Measurements from ENCODE around the gene AMHR2. TPM values are rescaled to one million over a fixed set of nuclear protein-coding genes. Genes with fewer than 3 reads are reported as not detected.

AMHR2 gene
- total RNA-seq, 1 experiment from 2014 or later, result 1.6 TPM

DNA sequence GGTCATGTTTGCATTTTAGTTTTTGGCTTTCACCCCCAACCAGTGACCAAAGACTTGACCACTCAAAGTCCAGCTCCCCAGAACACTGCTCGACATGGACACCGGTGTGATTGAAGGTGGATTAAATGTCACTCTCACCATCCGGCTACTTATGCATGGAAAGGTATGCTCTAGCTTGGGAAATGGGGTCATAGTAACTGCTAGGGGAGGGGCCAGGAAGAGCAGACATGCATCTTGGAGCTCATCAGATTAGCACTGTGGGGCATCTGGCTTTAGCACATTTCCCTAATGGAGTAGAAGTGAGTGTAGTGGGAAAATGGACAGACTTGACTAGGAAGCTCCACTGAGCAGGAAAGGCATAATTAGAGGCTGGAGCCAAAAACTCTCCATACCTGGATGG is 31.1 kb downstream of the AMHR2 start:
- no peak for DNase-seq
- Histone ChIP-seq H3K36me3 (replicated peaks; ENCODE audit: control insufficient read depth, insufficient read depth, low read length) (peaks cover 47% of the 10 kb centered on the region), H3K27me3 (ENCODE audit: control insufficient read depth, insufficient read depth, low read length) (no peaks in the 10 kb centered on the region), H3K4me3 (ENCODE audit: insufficient read depth, low read depth, low read length) (no peak overlapping the region)

DNA sequence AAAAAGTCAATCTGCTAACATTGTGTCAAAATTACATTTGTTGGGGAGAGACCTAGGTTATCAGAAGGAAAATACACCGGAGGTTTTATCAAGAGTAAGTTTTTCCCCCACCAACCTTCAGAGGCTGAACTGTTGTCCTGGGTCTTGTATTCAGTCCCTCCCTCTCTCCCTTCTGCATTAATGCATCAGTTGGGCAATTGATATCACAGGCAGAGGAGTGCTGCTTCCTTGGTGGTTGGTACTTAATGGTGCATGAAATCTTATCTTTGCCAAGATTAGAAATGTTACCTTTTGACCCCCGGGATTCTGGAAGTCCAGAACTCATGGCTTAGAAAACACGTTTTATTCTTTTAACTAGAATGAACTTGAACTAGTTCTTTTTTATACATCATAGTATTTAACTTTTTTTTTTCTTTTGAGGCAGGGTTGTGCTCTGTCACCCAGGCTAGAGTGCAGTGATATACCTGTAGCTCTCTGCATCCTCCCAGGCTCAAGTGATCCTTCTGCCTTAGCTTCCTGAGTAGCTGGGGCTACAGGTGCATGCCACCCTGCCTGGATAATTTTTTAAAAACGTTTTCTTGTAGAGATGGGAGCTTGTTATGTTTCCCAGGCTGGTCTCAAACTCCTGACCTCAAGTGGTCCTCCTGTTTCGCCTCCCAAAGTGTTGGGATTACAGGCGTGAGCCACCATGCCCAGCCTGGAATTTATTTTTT is 33.2 kb downstream of the AMHR2 start:
- no peak for DNase-seq
- peaks cover 65% of the 10 kb centered on the region for H3K36me3 ChIP-seq (replicated peaks; ENCODE audit: control insufficient read depth, insufficient read depth, low read length)

DNA sequence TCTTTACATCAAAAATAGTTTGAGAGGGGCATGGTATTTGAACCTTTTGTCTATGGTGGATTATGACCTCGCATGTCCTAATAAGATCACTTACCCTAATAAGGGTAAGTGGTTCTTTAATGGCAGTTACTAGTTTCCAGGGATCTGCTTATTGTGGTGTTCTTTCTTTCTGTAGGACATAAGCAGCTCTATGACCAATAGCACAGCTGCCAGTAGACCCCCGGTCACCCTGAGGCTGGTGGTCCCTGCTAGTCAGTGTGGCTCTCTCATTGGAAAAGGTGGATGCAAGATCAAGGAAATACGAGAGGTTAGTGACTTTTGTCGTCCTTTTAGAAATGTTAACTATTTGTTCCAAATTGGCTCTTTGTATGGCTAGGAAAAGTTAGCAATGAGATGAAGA is 35.4 kb downstream of the AMHR2 start:
- no peaks in the 10 kb centered on the region for H3K27me3 ChIP-seq (ENCODE audit: control insufficient read depth, insufficient read depth, low read length)
- no peak for DNase-seq
- H3K4me3 ChIP-seq (ENCODE audit: insufficient read depth, low read depth, low read length), result no peak overlapping the region
- peaks cover 83% of the 10 kb centered on the region for H3K36me3 ChIP-seq (replicated peaks; ENCODE audit: control insufficient read depth, insufficient read depth, low read length)

More for the DNA sequence above, 33.2 kb downstream of the AMHR2 start:
- Histone ChIP-seq H3K4me3 (ENCODE audit: insufficient read depth, low read depth, low read length) (no peak overlapping the region), H3K27me3 (ENCODE audit: control insufficient read depth, insufficient read depth, low read length) (no peaks in the 10 kb centered on the region)

DNA sequence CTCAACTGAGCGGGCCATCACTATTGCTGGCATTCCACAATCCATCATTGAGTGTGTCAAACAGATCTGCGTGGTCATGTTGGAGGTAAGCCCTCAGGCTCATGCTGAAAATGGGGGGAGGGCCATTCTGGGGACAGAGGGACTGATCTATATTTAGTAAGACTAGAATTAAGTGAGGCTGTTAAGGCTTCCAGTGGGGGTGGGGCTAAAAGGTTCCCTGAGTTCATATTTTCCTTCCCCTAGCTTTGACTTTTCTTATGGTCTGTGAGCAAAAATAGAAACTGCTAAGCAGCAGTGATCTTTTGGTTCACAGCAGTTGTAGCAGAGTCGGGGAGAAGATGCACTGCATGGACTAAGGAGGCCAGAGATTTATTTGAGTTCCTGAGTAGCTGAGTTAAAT is 37.4 kb downstream of the AMHR2 start:
- Histone ChIP-seq H3K27me3 (ENCODE audit: control insufficient read depth, insufficient read depth, low read length) (no peaks in the 10 kb centered on the region), H3K4me3 (ENCODE audit: insufficient read depth, low read depth, low read length) (no peak overlapping the region), H3K36me3 (replicated peaks; ENCODE audit: control insufficient read depth, insufficient read depth, low read length) (peaks cover 81% of the 10 kb centered on the region)
- DNase-seq, result no peak

DNA sequence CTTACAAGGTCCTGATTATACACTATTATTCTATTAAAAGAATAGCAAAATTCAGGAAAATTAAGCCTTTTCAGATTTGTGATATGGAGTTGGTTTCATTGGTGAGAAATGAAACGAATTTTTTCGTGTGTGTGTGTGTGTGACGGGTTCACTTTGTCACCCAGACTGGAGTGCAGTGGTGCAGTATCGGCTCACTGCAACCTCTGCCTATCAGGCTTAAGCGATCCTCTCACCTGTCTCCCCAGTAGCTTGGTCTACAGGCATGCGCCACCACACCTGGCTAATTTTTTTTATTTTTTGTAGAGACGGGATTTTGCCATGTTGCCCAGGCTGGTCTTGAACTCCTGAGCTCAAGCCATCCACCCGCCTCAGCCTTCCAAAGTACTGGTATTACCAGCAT is 37.9 kb downstream of the AMHR2 start:
- no peaks in the 10 kb centered on the region for H3K27me3 ChIP-seq (ENCODE audit: control insufficient read depth, insufficient read depth, low read length)
- H3K36me3 ChIP-seq (replicated peaks; ENCODE audit: control insufficient read depth, insufficient read depth, low read length), result peaks cover 83% of the 10 kb centered on the region
- H3K4me3 ChIP-seq (ENCODE audit: insufficient read depth, low read depth, low read length), result no peak overlapping the region
- DNase-seq, result no peak

DNA sequence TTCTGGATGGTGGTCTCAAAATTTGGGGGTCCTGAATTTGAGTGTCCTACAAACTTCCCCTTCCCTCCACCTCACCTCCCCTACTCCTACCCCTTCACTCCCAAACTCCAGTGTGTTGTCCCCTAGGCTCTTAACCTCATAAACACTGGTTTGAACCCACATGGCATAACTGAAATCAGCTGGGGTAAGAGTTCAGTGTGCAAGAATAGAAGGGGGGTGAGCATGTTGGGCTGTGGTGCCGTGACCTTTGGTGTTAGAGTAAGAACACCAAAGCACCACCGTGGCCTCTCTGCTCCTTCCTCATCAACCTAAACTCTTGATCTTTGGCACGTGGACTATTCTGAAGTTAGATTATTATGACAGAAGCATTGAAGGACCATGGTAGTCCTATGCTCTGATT is 39.3 kb downstream of the AMHR2 start:
- Histone ChIP-seq H3K27me3 (ENCODE audit: control insufficient read depth, insufficient read depth, low read length) (no peaks in the 10 kb centered on the region), H3K4me3 (ENCODE audit: insufficient read depth, low read depth, low read length) (no peak overlapping the region), H3K36me3 (replicated peaks; ENCODE audit: control insufficient read depth, insufficient read depth, low read length) (peaks cover 85% of the 10 kb centered on the region)
- DNase-seq, result no peak

DNA sequence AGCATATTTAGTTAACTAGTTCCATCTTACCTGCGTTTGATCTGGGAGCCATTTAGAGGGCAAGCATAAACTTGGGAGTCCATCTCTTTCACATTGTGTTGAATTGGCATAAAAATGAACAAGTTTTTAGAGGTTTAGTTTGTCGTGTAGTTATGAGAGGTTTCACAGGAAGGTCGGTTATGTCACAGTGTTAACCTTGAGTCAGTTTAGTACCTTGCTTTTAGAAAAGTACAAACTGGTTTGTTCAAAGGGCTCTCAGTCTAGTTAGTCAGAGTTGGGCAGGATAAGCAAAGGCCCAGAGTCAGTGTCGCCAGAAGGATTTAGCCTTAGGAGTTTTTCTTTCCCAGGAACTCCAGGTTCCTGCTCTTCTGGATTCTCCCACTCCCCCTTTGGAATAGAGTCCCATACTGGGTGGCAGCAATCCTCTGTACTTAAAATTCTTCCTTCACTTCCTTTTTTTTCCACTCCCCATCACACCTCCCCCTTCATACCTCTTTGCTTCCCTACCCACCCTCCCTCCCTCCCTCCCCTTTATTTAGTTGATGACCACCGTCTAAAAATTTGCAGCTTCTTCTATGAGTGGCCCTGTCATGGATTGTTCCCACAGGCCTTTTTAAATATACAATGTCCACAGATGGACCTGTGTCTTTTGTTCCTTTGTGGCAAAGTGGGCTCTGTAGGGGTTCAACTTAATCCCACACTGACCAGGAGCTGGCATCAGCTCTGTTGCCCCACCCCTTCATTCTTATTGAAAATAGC is 40.3 kb downstream of the AMHR2 start:
- no peak for DNase-seq
- Histone ChIP-seq H3K36me3 (replicated peaks; ENCODE audit: control insufficient read depth, insufficient read depth, low read length) (peaks cover 86% of the 10 kb centered on the region), H3K4me3 (ENCODE audit: insufficient read depth, low read depth, low read length) (no peak overlapping the region), H3K27me3 (ENCODE audit: control insufficient read depth, insufficient read depth, low read length) (no peaks in the 10 kb centered on the region)

DNA sequence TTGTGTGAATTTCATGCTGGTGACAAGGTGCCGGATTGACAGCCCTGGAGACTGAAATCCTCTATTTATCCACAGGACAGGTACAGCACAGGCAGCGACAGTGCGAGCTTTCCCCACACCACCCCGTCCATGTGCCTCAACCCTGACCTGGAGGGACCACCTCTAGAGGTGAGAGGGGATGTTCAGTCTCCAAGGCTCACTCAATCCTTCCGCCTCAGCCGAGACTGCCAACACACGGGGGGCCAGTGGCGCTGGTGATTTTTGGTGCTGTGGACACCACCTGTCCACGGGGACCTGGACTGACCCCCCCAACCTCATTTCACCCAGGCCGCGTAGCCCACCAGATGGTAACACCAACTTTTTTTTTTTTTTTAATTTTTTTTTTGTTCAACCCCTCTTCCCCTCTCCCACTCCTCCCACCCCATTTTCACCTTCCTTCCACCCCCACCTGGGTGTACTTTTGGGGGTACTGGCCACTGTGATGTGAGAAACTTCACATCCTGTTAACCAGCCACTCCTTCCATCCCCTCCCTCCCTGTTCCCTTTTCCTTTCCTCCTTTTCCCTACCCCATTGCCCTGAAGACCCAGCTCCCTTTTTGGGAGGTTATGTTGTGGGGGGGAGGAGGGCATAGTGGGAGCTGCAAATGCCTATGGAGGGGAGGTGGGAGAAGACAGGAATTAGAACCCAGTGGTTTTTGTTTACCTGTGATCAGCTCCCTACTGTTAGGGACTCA is 41.2 kb downstream of the AMHR2 start:
- H3K36me3 ChIP-seq (replicated peaks; ENCODE audit: control insufficient read depth, insufficient read depth, low read length), result peaks cover 82% of the 10 kb centered on the region
- H3K27me3 ChIP-seq (ENCODE audit: control insufficient read depth, insufficient read depth, low read length), result no peaks in the 10 kb centered on the region
- no peak for DNase-seq
- no peak overlapping the region for H3K4me3 ChIP-seq (ENCODE audit: insufficient read depth, low read depth, low read length)

DNA sequence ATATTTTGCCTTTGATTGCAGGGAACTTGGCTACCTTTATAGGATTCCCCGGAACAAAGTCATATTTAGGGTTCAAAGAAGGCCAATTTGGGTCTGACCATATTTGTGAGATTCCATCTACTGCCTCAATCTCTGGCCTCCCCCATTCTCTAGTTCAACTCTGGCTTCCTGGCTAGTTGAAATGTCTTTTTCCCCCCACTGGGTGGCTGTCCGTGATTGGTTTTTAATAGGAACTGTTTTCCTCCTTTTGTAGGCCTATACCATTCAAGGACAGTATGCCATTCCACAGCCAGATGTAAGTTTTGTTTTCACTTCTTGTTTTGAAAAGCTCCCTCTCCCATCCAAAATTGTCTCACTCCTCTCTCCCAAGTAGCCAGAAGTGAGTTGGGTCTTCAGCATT is 42.0 kb downstream of the AMHR2 start:
- DNase-seq, result no peak
- Histone ChIP-seq H3K4me3 (ENCODE audit: insufficient read depth, low read depth, low read length) (no peak overlapping the region), H3K36me3 (replicated peaks; ENCODE audit: control insufficient read depth, insufficient read depth, low read length) (peaks cover 76% of the 10 kb centered on the region), H3K27me3 (ENCODE audit: control insufficient read depth, insufficient read depth, low read length) (no peaks in the 10 kb centered on the region)

DNA sequence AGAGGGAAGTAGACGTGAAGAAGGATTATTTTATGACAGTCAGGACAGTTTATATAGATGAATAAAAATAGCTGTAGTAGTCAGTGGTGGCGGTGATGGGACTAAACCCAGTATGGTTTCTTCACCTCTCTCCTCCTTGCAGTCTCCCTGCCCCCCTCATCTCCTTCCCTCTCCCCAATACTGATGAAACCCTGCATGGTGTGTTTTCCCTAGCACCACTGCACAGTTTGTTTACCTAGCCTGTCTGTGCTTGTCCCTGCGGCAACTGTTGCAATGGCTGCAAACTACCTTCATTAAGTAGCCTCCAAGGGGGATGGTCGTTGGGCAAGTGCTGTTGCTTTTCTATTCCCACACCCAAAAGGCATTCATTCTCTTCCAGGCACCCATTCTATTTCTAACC is 43.0 kb downstream of the AMHR2 start:
- H3K36me3 ChIP-seq (replicated peaks; ENCODE audit: control insufficient read depth, insufficient read depth, low read length), result peaks cover 71% of the 10 kb centered on the region
- H3K27me3 ChIP-seq (ENCODE audit: control insufficient read depth, insufficient read depth, low read length), result no peaks in the 10 kb centered on the region
- DNase-seq, result no peak
- H3K4me3 ChIP-seq (ENCODE audit: insufficient read depth, low read depth, low read length), result no peak overlapping the region

DNA sequence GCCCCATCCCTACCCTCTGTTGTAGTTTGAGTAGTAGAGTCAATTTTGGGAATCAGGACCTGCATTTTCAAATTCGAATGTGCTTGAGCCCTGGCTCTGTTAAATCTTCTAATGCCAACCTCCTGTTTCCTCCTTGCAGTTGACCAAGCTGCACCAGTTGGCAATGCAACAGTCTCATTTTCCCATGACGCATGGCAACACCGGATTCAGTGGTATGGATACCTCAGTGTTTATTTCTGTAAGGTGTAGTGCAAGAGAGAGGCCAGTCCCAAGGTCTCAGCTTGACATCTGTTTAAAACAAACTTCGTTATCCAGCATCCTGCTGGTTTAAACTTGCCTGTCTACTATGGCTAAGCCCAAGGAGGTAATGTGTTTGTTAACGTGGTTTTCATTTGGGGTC is 43.4 kb downstream of the AMHR2 start:
- Histone ChIP-seq H3K27me3 (ENCODE audit: control insufficient read depth, insufficient read depth, low read length) (no peaks in the 10 kb centered on the region), H3K4me3 (ENCODE audit: insufficient read depth, low read depth, low read length) (no peak overlapping the region), H3K36me3 (replicated peaks; ENCODE audit: control insufficient read depth, insufficient read depth, low read length) (peaks cover 72% of the 10 kb centered on the region)
- no peak for DNase-seq

DNA sequence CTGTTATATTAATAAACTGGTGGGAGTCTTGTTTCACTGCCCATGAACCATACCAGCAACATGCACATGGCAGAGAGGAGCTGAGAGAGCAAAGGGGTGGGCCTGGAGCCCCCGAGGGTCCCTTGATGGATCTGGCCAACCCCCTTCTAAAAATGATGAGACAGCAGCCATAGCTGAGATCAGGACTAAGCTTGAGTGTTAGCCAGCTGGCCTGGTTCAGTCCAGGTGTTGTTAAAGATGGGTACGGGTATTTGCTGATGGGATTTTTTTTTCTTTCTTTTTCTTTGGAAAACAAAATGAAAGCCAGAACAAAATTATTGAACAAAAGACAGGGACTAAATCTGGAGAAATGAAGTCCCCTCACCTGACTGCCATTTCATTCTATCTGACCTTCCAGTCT is 44.2 kb downstream of the AMHR2 start:
- DNase-seq, result no peak
- H3K36me3 ChIP-seq (replicated peaks; ENCODE audit: control insufficient read depth, insufficient read depth, low read length), result peaks cover 68% of the 10 kb centered on the region

DNA sequence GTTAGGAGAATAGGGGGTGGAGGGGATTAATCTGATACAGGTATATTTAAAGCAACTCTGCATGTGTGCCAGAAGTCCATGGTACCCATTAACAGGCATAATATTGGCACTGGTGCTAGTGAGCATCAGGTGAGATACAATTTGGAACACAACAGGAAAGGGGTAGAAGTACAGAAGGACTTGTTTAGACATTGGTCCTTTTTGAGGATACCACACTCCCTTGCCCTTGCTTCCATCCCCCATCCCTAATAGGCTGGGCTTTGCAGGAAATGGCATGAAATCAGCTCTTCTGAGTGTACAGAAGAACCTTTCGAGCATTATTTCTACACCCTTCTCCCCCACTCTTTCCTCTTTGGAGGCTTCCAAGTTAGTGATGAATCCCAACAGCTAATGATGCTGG is 44.6 kb downstream of the AMHR2 start:
- no peaks in the 10 kb centered on the region for H3K27me3 ChIP-seq (ENCODE audit: control insufficient read depth, insufficient read depth, low read length)
- peaks cover 65% of the 10 kb centered on the region for H3K36me3 ChIP-seq (replicated peaks; ENCODE audit: control insufficient read depth, insufficient read depth, low read length)
- H3K4me3 ChIP-seq (ENCODE audit: insufficient read depth, low read depth, low read length), result no peak overlapping the region
- DNase-seq, result no peak

More for the DNA sequence above, 44.2 kb downstream of the AMHR2 start:
- no peaks in the 10 kb centered on the region for H3K27me3 ChIP-seq (ENCODE audit: control insufficient read depth, insufficient read depth, low read length)
- H3K4me3 ChIP-seq (ENCODE audit: insufficient read depth, low read depth, low read length), result no peak overlapping the region

DNA sequence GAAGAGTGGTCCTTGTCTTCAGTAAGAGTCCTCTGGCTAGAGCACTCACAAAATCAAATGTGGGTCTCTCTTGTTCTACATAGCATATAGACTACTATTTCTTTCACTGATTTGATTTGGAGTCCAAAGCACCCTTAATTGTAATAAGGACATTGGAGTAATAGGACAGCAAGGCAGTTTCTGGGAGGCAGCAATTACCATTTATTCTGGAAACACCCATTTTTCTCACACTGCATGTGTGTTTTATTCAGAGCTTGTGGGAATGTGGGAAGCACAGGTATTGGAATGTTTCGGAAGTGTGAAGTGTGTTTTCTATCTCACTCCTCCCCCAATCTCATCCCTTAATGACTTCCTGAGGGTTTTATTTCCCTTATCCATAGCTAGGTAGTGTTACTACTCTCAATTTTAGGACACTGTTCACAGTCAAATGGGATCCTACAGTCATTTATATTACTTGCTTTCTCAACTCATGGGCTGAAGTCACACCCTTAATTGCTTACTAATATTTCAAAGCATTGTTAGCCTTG is 48.5 kb downstream of the AMHR2 start:
- no peak overlapping the region for H3K4me3 ChIP-seq (ENCODE audit: insufficient read depth, low read depth, low read length)
- no peaks in the 10 kb centered on the region for H3K27me3 ChIP-seq (ENCODE audit: control insufficient read depth, insufficient read depth, low read length)
- peaks cover 60% of the 10 kb centered on the region for H3K36me3 ChIP-seq (replicated peaks; ENCODE audit: control insufficient read depth, insufficient read depth, low read length)
- no peak for DNase-seq

DNA sequence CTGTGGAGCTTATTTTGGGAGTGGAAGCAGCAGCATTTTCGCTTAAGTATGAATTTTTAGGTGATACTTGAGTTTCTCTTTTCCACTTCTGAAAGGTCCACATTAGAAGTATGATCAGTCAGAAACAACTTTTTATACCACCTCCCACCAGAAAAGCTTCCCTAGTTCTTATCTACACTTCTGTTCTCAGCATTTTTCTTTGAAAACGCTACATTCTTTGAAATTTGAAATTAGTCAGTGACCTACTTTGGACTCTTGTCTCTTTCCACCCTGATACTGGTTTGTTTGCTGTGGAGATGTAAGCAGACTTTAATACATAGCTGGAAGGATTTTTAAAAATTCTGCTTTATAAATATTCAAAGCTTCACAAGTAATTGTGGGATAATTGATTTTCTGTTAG is 50.4 kb downstream of the AMHR2 start:
- Histone ChIP-seq H3K4me3 (ENCODE audit: insufficient read depth, low read depth, low read length) (no peak overlapping the region), H3K36me3 (replicated peaks; ENCODE audit: control insufficient read depth, insufficient read depth, low read length) (peaks cover 51% of the 10 kb centered on the region), H3K27me3 (ENCODE audit: control insufficient read depth, insufficient read depth, low read length) (no peaks in the 10 kb centered on the region)
- no peak for DNase-seq

Measured in H7 (cell line).